ENCODE results near the gene PJA2.

PJA2 gene

GRCh38 chr5:109396965-109397364 lies 12.8 kb downstream of the PJA2 start:
- DNase-seq (ENCODE audit: low spot score), result no peak
- TF ChIP-seq, protein P1, sequence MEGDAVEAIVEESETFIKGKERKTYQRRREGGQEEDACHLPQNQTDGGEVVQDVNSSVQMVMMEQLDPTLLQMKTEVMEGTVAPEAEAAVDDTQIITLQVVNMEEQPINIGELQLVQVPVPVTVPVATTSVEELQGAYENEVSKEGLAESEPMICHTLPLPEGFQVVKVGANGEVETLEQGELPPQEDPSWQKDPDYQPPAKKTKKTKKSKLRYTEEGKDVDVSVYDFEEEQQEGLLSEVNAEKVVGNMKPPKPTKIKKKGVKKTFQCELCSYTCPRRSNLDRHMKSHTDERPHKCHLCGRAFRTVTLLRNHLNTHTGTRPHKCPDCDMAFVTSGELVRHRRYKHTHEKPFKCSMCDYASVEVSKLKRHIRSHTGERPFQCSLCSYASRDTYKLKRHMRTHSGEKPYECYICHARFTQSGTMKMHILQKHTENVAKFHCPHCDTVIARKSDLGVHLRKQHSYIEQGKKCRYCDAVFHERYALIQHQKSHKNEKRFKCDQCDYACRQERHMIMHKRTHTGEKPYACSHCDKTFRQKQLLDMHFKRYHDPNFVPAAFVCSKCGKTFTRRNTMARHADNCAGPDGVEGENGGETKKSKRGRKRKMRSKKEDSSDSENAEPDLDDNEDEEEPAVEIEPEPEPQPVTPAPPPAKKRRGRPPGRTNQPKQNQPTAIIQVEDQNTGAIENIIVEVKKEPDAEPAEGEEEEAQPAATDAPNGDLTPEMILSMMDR (IDR thresholded peaks at IDR 0.05; ENCODE audit: borderline replicate concordance, control extremely low read depth, extremely low read depth, insufficient read depth, missing control alignments), result no peak
- in situ Hi-C loops (cut with MboI; ENCODE audit: low sequenced_read_pairs, unreplicated experiment), result no loop called here

DNA sequence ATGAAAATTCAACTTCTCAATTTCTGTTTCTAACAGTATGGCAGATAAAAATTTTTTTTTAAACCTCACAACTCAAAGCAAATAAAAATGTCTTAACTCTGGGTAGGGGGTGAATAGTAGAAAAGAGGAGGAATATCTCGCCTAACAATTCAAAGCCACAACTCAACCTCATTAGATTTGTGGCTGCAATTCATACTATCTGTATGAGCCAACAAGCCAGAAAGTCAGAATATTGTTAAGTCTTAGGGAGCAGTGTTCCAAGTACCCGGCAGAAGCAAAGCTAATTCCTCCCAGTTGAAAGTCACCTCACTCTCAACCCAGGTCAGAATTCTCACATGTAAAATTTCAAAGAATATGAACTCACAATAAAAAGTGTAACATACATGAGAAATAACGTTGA lies 15.0 kb downstream of the PJA2 start:
- no peak for DNase-seq (ENCODE audit: low spot score)
- in situ Hi-C loops (cut with MboI; ENCODE audit: low sequenced_read_pairs, unreplicated experiment), result no loop called here

GRCh38 chr5:109390188-109390587 lies 19.6 kb downstream of the PJA2 start:
- TF ChIP-seq, protein P1 (IDR thresholded peaks at IDR 0.05; ENCODE audit: borderline replicate concordance, control extremely low read depth, extremely low read depth, insufficient read depth, missing control alignments), result no peak
- in situ Hi-C loops (cut with MboI; ENCODE audit: low sequenced_read_pairs, unreplicated experiment), result no loop called here
- DNase-seq (ENCODE audit: low spot score), result no peak

More for the DNA sequence above, 15.0 kb downstream of the PJA2 start:
- TF ChIP-seq, protein P1 (IDR thresholded peaks at IDR 0.05; ENCODE audit: borderline replicate concordance, control extremely low read depth, extremely low read depth, insufficient read depth, missing control alignments), result no peak

- TF ChIP-seq, protein P1 (IDR thresholded peaks at IDR 0.05; ENCODE audit: borderline replicate concordance, control extremely low read depth, extremely low read depth, insufficient read depth, missing control alignments), result no peak
- DNase-seq (ENCODE audit: low spot score), result no peak
- in situ Hi-C loops (cut with MboI; ENCODE audit: low sequenced_read_pairs, unreplicated experiment), result no loop called here
Observed at GRCh38 chr5:109388407-109388806, 21.4 kb downstream of the PJA2 start.

DNA sequence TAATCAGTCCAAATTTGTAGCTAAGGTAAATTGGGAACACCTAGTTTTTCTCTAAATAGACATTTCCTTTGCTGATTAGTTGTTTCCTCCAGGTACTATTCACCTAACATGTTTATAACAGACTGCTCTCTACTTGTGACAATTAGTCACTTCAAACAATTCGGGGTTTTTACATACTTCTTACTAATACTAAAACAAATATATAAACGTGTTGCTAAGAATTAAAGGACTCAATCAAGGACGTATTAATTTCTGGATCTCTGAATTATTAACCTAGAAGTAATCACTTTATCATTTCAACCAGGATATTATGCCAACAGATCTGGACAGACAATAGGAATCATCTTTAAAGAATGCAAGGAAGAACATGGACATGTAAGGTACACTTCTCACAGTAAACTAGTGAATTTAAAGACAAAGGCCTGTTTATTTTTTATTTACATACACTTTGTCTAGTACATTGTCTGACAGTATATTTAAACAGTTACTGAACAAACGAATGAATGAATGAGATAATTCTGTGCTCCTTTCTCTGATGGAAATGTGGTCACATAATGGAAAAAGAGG lies 22.3 kb downstream of the PJA2 start:
- in situ Hi-C loops (cut with MboI; ENCODE audit: low sequenced_read_pairs, unreplicated experiment), result no loop called here
- no peak for DNase-seq (ENCODE audit: low spot score)
- TF ChIP-seq, protein P1 (IDR thresholded peaks at IDR 0.05; ENCODE audit: borderline replicate concordance, control extremely low read depth, extremely low read depth, insufficient read depth, missing control alignments), result no peak

DNA sequence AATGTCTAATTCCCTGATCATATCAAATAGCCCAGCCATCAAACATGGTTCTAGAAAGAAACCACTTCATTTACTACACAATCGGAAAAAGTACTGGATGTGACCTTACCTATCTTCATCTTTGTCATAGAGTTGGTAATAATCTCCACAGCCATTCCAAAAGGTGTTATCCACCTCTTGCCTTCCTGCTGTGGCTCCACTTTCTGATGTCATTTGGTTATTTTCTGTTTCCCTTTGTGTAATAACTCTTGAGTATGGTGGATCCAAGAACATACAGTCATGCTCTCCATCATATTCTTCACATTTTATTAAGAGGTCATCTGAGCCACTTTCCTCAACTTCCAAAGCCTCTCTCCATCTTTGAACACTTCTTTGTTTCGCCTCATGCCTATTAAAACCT lies 31.7 kb downstream of the PJA2 start:
- TF ChIP-seq, protein P1 (IDR thresholded peaks at IDR 0.05; ENCODE audit: borderline replicate concordance, control extremely low read depth, extremely low read depth, insufficient read depth, missing control alignments), result no peak
- in situ Hi-C loops (cut with MboI; ENCODE audit: low sequenced_read_pairs, unreplicated experiment), result no loop called here

More for the DNA sequence above, 31.7 kb downstream of the PJA2 start:
- no peak for DNase-seq (ENCODE audit: low spot score)
